Neuronal stem cell (in vitro differentiated cells): Measurements from ENCODE around the gene MAP3K21.

Experiments
- DNase-seq: peaks from one replicate; pipeline ENCODE4 v3.0.0-alpha.2; 2013; ENCODE audit warnings: low spot score
- H2AFZ ChIP-seq: one replicate; pipeline ENCODE4 v1.6.1; 2013; ENCODE audit warnings: mild to moderate bottlenecking, low read length, inconsistent platforms
- H2AK5ac ChIP-seq: 2 replicates; pipeline ENCODE4 v1.6.1; 2013; ENCODE audit warnings: low read depth, mild to moderate bottlenecking, inconsistent platforms, low read length, moderate library complexity, mixed read lengths
- H2BK120ac ChIP-seq: 2 replicates; pipeline ENCODE4 v1.6.1; 2013; ENCODE audit warnings: low read depth, mild to moderate bottlenecking, inconsistent platforms, low read length, moderate library complexity, mixed read lengths
- H2BK12ac ChIP-seq: one replicate; pipeline ENCODE4 v1.6.1; 2013; ENCODE audit warnings: low read length, inconsistent platforms
- H2BK15ac ChIP-seq: 2 replicates; pipeline ENCODE4 v1.6.1; 2013; ENCODE audit warnings: mild to moderate bottlenecking, low read length, inconsistent platforms, mixed read lengths
- H2BK5ac ChIP-seq: one replicate; pipeline ENCODE4 v1.6.1; 2013; ENCODE audit warnings: inconsistent platforms, mild to moderate bottlenecking, low read length, moderate library complexity
- H3K14ac ChIP-seq: one replicate; pipeline ENCODE4 v1.6.1; 2013; ENCODE audit warnings: low read length, inconsistent platforms
- H3K18ac ChIP-seq: 2 replicates; pipeline ENCODE4 v1.6.1; 2013; ENCODE audit warnings: low read length, inconsistent platforms
- H3K23ac ChIP-seq: 2 replicates; pipeline ENCODE4 v1.6.1; 2013; ENCODE audit warnings: low read depth, mild to moderate bottlenecking, mixed read lengths, low read length, inconsistent platforms; ENCODE audit not compliant: poor library complexity
- H3K27ac ChIP-seq: replicated peaks from 3 replicates; pipeline ENCODE4 v1.5.1; 2013; ENCODE audit warnings: low read length, inconsistent platforms
- H3K27me3 ChIP-seq, 3 experiments: 2 replicates each; pipeline ENCODE4 v1.6.1; 2013; ENCODE audit warnings: low read length in 3 of 3, mild to moderate bottlenecking in 2 of 3, inconsistent platforms in 1 of 3, low read depth in 1 of 3, mixed read lengths in 1 of 3, moderate library complexity in 1 of 3; ENCODE audit not compliant: control insufficient read depth in 3 of 3, insufficient read depth in 3 of 3
- H3K36me3 ChIP-seq, 2 donors: replicated peaks in 1 of 2; 2 replicates each; pipeline ENCODE4 v1.6.1; 2013; ENCODE audit warnings: low read length in 2 of 2; ENCODE audit not compliant: control insufficient read depth in 2 of 2, insufficient read depth in 2 of 2
- H3K4ac ChIP-seq: 2 replicates; pipeline ENCODE4 v1.6.1; 2013; ENCODE audit warnings: inconsistent platforms, mild to moderate bottlenecking, low read length, moderate library complexity
- H3K4me1 ChIP-seq, 2 donors: 1 replicate in 1 of 2; 2 replicates in 1 of 2; pipeline ENCODE4 v1.6.1; 2013; ENCODE audit warnings: low read length in 2 of 2, low read depth in 1 of 2; ENCODE audit not compliant: control insufficient read depth in 2 of 2, insufficient read depth in 1 of 2
- H3K4me2 ChIP-seq: one replicate; pipeline ENCODE4 v1.6.1; 2013; ENCODE audit warnings: mild to moderate bottlenecking, low read length, inconsistent platforms; ENCODE audit not compliant: insufficient read depth, poor library complexity, severe bottlenecking
- H3K4me3 ChIP-seq, 2 donors: 2 replicates each; pipeline ENCODE4 v1.5.1; 2013; ENCODE audit warnings: low read length in 2 of 2, mild to moderate bottlenecking in 2 of 2, inconsistent platforms in 1 of 2, moderate library complexity in 1 of 2
- H3K79me1 ChIP-seq: one replicate; pipeline ENCODE4 v1.6.1; 2013; ENCODE audit warnings: low read depth, mild to moderate bottlenecking, inconsistent platforms, low read length, moderate library complexity
- H3K9ac ChIP-seq: one replicate; pipeline ENCODE4 v1.6.1; 2013; ENCODE audit warnings: mild to moderate bottlenecking, low read depth, low read length, inconsistent platforms; ENCODE audit not compliant: poor library complexity
- H3K9me3 ChIP-seq, 2 donors: replicated peaks in 1 of 2; 2 replicates each; pipeline versions ENCODE3 to v1.6.1; 2013; ENCODE audit warnings: low read length in 2 of 2, mild to moderate bottlenecking in 2 of 2, inconsistent platforms in 1 of 2, low read depth in 1 of 2, mixed read lengths in 1 of 2, moderate library complexity in 1 of 2; ENCODE audit not compliant: control insufficient read depth in 2 of 2, insufficient read depth in 1 of 2
- H4K8ac ChIP-seq: one replicate; pipeline ENCODE4 v1.6.1; 2013; ENCODE audit warnings: low read depth, mild to moderate bottlenecking, inconsistent platforms, low read length, moderate library complexity
- H4K91ac ChIP-seq: one replicate; pipeline ENCODE4 v1.6.1; 2013; ENCODE audit warnings: low read length, low read depth, mild to moderate bottlenecking, inconsistent platforms; ENCODE audit not compliant: poor library complexity
- WGBS, 2 donors: extraction: QIAGEN DNeasy Blood & Tissue Kit; methylation state at CpG; one replicate each; pipeline ENCODE4 v1.1.7; 2013; ENCODE audit warnings: missing lambda C conversion rate in 2 of 2, mixed read lengths in 1 of 2; ENCODE audit not compliant: insufficient read length in 2 of 2, insufficient replicate concordance in 1 of 2; ENCODE audit errors: extremely low coverage in 2 of 2; 5-methylcytosine and 5-hydroxymethylcytosine counted together

The MAP3K21 gene

DNA sequence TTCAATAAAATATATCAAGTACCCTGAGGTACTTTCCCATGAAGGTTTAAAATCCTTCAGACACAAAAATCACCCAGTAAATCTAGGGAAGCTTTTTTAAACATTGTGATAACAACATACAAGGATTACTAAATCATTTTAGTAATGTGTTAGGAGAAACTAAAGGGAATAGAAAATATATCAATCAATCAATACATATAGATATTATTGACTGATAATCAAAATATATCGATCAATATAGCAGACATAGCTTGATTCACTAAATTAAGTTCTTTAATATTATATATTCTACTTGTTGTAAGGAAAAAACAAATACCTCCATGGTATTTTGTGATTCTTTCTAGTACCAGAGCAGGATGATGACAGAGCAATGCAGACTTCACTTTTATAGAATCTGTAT lies 35.2 kb downstream of the MAP3K21 start:
- Histone ChIP-seq H3K18ac (no peak overlapping the region), H3K79me1 (no peaks in the 10 kb centered on the region), H2BK15ac (no peak overlapping the region), H2BK5ac (no peak overlapping the region), H3K4ac (no peak overlapping the region), H3K36me3 (no peaks in the 10 kb centered on the region), H2AFZ (no peak overlapping the region), H4K8ac (no peak overlapping the region), H3K4me1 (no peaks in the 10 kb centered on the region), H2BK12ac (no peak overlapping the region), H3K27ac (no peak overlapping the region), H3K27me3 (peaks cover 0 to 20% (median 0%) of the 10 kb centered on the region in 3 experiments), H3K4me2 (no peak overlapping the region), H2AK5ac (no peak overlapping the region), H4K91ac (no peak overlapping the region), H3K4me3 (no peak overlapping the region), H3K9ac (no peak overlapping the region), H3K14ac (no peak overlapping the region), H3K9me3 (no peaks in the 10 kb centered on the region), H2BK120ac (no peak overlapping the region), H3K23ac (no peak overlapping the region)
- WGBS, 2 donors = no CpG with 5 or more reads among the region's 1 CpG
- DNase-seq = no peak

DNA sequence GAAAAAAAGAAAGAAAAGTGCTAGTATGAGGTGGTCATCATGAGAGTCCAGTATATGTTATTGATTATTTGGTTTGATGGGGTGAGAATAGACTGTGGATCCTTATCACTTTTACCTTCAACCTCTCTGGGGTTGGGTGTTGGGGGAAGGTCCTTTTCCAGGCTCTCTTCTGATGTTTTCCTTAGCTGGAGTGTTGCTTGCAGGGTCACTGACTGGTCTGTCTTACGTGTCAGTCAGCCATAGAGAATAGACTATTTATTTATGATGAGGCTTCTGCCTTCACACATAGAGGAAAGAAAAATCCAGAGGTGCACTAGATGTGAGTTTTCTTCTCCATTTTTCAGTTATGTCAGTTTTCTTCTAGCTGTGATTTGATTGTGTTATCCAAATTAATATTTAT lies 36.5 kb downstream of the MAP3K21 start:
- no peaks in the 10 kb centered on the region for H3K36me3 ChIP-seq
- H2BK15ac ChIP-seq = no peak overlapping the region
- H3K9me3 ChIP-seq = no peaks in the 10 kb centered on the region
- no peak overlapping the region for H4K8ac ChIP-seq
- no peak overlapping the region for H4K91ac ChIP-seq
- no peaks in the 10 kb centered on the region for H3K79me1 ChIP-seq
- H2AFZ ChIP-seq = no peak overlapping the region
- no peak overlapping the region for H2AK5ac ChIP-seq
- no peaks in the 10 kb centered on the region for H3K4me1 ChIP-seq
- DNase-seq = no peak
- no peak overlapping the region for H3K23ac ChIP-seq
- no peak overlapping the region for H3K18ac ChIP-seq
- no peak overlapping the region for H3K9ac ChIP-seq
- no peak overlapping the region for H3K14ac ChIP-seq
- no peak overlapping the region for H3K4me3 ChIP-seq
- no peak overlapping the region for H2BK12ac ChIP-seq
- H3K4ac ChIP-seq = no peak overlapping the region
- WGBS, 2 donors = no CpG with 5 or more reads among the region's 1 CpG
- no peak overlapping the region for H2BK120ac ChIP-seq
- no peak overlapping the region for H2BK5ac ChIP-seq
- H3K4me2 ChIP-seq = no peak overlapping the region
- H3K27me3 ChIP-seq = peaks cover 0 to 20% (median 0%) of the 10 kb centered on the region in 3 experiments
- H3K27ac ChIP-seq = no peak overlapping the region

DNA sequence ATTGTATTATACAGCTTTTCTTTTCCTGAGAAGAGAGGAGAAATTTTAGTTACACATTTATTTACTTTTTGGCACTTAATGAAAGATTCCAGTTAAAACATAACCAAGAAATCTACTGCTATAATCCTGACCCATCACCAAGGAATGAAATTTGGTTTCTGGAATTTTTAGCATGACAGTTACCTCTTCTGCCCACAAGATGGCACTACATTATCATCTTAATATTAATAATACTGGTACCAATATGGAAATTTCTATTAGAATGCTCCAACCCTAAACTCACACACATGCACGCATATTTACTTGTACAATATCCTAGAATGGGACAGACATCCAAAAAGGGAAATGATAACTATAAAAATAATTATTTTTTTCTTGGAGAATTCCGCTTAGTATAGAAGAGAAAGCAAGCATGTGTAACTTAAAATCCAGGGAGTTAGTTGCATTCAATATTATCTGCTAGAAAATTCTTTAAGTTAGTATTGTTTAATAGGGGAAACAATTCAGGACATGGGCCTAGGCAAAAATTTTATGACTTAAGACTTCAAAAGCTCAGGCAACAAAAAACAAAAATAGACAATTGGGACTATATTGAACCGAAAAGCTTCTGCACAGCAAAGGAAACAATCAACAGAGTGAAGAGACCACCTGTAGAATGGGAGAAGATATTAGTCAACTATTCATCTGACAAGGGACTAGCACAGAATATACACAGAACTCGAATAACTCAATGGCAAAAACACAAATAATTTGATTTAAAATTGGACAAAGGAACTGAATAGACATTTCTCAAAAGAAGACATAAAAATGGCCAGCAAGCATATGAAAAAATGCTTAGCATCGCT lies 37.4 kb downstream of the MAP3K21 start:
- H4K91ac ChIP-seq = no peak overlapping the region
- H3K14ac ChIP-seq = no peak overlapping the region
- H3K79me1 ChIP-seq = no peaks in the 10 kb centered on the region
- H2BK15ac ChIP-seq = no peak overlapping the region
- H3K4me1 ChIP-seq = no peaks in the 10 kb centered on the region
- H3K4ac ChIP-seq = no peak overlapping the region
- no peak overlapping the region for H2AFZ ChIP-seq
- no peak overlapping the region for H3K18ac ChIP-seq
- H2BK12ac ChIP-seq = no peak overlapping the region
- H4K8ac ChIP-seq = no peak overlapping the region
- no peak overlapping the region for H3K27ac ChIP-seq
- peaks cover 0 to 20% (median 0%) of the 10 kb centered on the region in 3 experiments for H3K27me3 ChIP-seq
- no peaks in the 10 kb centered on the region for H3K9me3 ChIP-seq
- no peak overlapping the region for H2AK5ac ChIP-seq
- no peak overlapping the region for H3K4me2 ChIP-seq
- no peak overlapping the region for H2BK5ac ChIP-seq
- H2BK120ac ChIP-seq = no peak overlapping the region
- no CpG with 5 or more reads among the region's 5 CpGs for WGBS, 2 donors
- DNase-seq = peak; percentile 4
- H3K4me3 ChIP-seq = no peak overlapping the region
- H3K23ac ChIP-seq = no peak overlapping the region
- no peaks in the 10 kb centered on the region for H3K36me3 ChIP-seq
- no peak overlapping the region for H3K9ac ChIP-seq

DNA sequence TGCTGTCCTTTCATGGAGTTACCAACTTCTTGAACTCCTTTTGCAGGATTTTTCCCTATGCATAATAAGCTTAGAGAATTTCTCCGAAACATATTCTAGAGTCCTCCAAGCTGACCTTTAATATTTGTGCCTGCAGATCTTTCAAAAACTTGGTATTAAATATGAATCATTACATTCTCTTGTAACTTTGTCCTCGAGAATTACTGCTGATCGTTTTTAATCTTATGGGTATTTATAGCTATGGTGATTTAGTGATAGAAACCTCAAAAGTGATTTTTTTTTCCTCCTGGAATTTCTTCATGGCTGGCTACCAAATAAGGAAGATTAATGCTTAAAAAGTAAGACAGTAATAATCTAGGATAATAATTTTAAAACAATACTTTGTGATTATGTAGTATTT lies 39.1 kb downstream of the MAP3K21 start:
- no CpG with 5 or more reads among the region's 3 CpGs for WGBS, 2 donors
- no peak overlapping the region for H2AFZ ChIP-seq

More for the DNA sequence above, 39.1 kb downstream of the MAP3K21 start:
- no peak overlapping the region for H3K9ac ChIP-seq
- peaks cover 0 to 11% (median 0%) of the 10 kb centered on the region in 3 experiments for H3K27me3 ChIP-seq
- H2BK15ac ChIP-seq = no peak overlapping the region
- H3K4ac ChIP-seq = no peak overlapping the region
- no peak overlapping the region for H2BK5ac ChIP-seq
- no peak overlapping the region for H3K14ac ChIP-seq
- no peaks in the 10 kb centered on the region for H3K79me1 ChIP-seq
- H3K4me3 ChIP-seq = no peak overlapping the region
- H3K4me1 ChIP-seq = no peaks in the 10 kb centered on the region
- H2BK120ac ChIP-seq = no peak overlapping the region
- no peaks in the 10 kb centered on the region for H3K36me3 ChIP-seq
- H3K23ac ChIP-seq = no peak overlapping the region
- H3K4me2 ChIP-seq = no peak overlapping the region
- H3K9me3 ChIP-seq = no peaks in the 10 kb centered on the region
- no peak overlapping the region for H4K91ac ChIP-seq
- no peak overlapping the region for H2BK12ac ChIP-seq
- H3K27ac ChIP-seq = no peak overlapping the region
- no peak for DNase-seq
- no peak overlapping the region for H3K18ac ChIP-seq
- H2AK5ac ChIP-seq = no peak overlapping the region
- H4K8ac ChIP-seq = no peak overlapping the region
